C1 segment of cervical spinal cord (tissue), 14 donors: Measurements from ENCODE around the gene CDCA4.

Experiments
- DNase-seq, 14 donors: peaks; one replicate each; lab custom pipeline; 2025; lab: John Stamatoyannopoulos, UW

Gene CDCA4

GRCh38 chr14:105014631-105015030 is 6.3 kb downstream of the CDCA4 start:
- no peak for DNase-seq

- DNase-seq: no peak
Measured at GRCh38 chr14:105014032-105014431, 6.9 kb downstream of the CDCA4 start.

DNA sequence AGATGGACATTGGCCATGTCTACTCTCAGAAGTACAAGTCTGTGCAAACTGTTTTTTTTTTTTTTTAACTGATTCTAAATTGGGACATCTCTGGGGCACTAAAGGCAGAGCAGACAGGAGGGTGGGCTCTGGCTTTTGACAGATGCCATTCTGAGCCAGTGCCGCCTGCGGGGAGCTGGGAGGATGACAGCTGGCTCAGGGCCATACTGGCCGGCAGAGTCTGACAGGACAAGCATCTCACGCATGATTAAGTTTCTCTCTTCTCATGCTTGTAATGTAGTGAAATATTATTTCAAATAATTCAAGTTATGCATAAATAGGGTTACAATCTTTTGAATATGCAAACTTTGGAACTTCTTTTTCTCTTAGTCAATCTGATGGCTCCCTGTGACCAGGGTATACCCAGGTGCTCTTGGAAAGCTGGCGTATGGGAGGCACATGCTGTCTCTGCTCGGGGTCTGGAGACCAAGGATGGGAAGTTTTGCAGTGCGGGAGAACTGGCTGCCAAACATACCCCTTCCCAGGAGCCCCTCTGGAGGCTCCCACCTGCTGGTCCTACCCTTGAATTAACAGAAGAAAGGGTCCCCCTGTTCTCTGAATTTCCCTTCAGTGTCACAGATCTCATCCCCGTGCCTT is 7.6 kb downstream of the CDCA4 start:
- DNase-seq: peak in 5 of 14 donors; percentile 4 to 47 (median 27)

- peak in 1 of 14 donors; percentile 39 for DNase-seq
Measured at GRCh38 chr14:105012171-105012985, 8.5 kb downstream of the CDCA4 start.

DNA sequence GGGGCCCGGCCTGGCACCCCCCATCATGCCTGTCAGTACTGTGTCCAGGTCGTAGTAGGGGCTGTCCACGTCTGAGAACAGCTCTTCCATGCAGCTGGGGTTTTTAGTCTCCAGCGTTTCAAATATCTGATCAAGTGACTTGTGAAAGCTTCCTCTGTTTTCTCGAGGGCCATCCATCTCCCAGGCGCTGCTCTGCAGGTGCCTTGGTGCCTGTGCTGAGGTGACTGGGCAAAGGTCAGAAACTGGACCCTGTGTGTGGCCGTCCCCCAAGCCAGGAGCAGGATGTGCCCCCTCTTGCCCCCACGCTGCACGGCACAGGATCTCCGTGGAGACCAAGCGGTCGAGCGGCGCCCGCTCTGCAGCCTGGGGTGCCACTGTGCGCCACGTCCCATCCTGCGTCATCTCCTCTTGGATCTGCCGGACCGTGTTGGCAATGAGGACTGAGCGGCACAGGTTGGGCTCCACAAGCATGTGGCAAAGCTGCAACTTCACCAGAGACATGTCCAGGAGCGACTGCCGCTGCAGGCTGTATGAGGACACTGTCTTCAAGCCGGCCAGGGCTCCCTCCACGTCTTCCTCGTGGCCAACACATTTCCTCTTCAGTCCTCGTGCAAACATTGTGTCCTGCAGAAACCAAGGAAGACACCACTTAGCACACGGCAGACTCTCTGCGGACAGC is 9.4 kb downstream of the CDCA4 start:
- peak in 1 of 14 donors; percentile 76 for DNase-seq

GRCh38 chr14:105010891-105011291 is 10.0 kb downstream of the CDCA4 start:
- DNase-seq: no peak

DNA sequence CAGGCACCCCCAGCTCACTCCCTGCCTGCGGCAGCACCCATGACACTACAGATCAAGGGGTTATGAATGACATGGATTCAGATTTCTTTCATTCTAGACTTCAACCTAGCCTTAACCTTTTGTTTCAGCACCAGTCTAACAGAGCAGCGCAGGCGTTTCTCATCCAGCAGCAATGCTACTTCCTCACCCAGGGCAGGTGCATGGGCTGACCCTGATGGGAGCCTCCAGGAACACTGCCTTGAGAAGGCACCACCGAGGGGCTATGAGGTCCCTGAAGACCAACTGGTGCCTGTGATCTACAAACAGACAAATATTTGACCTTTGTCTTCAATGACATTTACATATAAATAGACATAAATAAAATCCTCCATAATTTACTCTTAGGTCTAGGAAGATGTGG is 10.8 kb downstream of the CDCA4 start:
- no peak for DNase-seq

DNA sequence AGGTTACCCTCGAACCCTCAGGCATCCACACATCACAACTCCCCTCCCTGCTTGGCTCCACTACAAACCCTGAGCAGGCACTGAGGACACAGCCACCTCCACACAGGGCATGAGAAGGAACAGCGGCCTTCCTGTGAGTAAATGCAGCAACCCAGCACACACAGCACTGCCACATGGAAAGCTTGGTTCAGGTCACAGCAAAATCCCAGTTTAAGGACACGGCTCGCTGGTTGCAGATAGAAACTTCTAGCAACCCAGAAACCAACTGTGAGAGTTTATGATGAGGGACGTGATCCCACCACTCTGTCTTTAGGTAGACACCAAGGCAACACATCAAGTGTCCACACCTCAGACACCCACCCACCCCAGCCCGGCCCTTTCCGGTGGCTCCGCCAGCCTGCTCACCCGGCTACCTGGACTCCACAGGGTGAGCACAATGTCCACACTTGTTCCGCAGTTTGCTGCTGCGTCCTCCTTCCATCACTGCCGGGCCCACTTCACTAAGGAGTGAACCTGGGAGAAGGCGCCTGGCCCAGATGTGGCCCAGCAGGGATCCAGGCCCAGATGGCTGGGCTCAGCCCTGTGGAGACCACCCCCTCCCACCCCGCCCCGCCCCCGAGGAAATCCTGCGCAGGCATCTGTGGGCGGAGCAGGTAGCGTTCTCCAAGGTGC is 13.2 kb downstream of the CDCA4 start:
- no peak for DNase-seq

- DNase-seq: no peak
Measured at GRCh38 chr14:105006831-105007592, 13.9 kb downstream of the CDCA4 start.

- no peak for DNase-seq
Measured at GRCh38 chr14:105005929-105006830, 14.7 kb downstream of the CDCA4 start.

- DNase-seq: no peak
Measured at GRCh38 chr14:105005329-105005928, 15.5 kb downstream of the CDCA4 start.

DNA sequence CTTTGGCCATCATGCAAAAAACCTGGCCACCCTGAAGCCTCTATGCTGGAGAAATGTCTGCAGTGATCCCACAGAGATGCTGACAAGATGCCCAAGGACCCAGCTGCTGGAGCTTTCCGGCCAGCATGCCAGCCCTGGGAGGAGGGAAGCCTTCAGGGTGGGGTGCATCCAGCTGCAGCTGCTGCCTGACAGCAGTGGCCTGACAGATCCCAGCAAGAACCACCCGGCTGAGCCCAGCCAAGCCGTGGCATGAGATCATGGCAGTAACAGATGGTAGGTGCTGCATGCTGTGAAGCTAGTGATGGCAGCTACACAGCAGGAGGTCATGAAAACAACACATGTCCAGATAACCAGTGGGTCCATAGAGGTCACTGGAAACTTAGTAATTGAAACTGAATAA is 21.5 kb downstream of the CDCA4 start:
- DNase-seq: no peak

DNA sequence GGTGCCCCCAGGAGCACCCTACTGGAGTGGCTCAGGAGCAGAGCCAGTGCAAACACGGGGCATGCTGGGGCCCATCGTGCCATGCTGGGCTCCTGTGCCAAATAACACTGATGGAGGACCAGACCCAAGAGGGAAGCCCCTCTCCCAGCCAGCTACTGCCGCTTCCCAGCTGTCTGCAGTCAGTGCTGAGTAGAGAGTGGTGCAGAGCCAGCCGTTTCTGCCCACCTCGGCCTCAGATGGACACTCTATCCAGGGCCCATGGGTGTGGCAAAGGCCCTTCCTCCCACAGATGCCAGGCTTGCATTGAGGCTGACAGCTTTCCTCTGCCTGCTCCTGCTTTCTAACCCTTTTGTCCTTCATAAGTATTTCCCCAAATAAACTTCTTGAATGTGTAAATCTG is 22.1 kb downstream of the CDCA4 start:
- no peak for DNase-seq

DNA sequence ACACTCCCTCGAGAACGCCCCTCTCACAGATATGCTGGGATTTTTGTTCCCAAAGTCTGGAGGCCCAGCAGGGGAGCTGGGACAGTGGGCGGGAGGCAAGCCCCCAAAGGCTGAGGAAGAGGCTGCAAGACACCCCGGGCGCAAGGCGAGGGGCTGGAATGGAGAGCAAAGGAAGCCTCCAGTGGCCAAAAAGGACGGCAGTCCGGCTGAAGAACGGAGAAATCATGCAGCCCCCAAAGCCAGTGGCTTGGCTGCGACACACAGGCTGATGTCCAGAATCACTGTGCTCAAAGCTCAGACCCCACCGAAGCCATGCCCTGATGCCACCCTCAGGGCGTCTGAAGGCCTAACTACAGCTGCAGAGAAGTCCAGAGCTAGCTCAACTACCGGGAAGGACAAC is 24.4 kb downstream of the CDCA4 start:
- no peak for DNase-seq

- no peak for DNase-seq
Measured at GRCh38 chr14:104996032-104996431, 24.9 kb downstream of the CDCA4 start.

DNA sequence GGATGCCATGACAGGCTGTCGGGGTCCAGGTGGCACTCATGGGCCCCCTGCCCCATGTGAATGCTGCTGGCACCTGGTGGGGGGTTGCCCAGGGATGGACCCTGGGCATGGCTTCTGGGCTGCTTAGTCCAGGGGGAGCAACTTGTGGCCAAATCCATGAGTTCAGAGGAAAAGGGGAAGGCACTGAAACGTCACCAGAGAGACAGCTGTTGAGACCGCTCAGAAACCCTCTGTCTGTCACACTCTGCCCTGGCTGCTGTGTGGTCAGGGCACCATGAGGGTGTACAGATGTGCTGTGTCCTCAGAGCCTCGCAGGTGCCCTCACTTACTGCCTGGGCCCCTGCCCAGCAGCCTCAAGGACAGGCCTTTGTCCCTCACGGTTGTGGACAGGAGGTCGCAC is 25.9 kb downstream of the CDCA4 start:
- no peak for DNase-seq

- no peak for DNase-seq
Measured at GRCh38 chr14:104993808-104994591, 26.9 kb downstream of the CDCA4 start.

GRCh38 chr14:104993306-104993705 is 27.6 kb downstream of the CDCA4 start:
- no peak for DNase-seq

GRCh38 chr14:104992501-104992900 is 28.4 kb downstream of the CDCA4 start:
- DNase-seq: no peak
